ENCODE data around the gene TRABD2A.
A peak's percentile ranks its signal among the peaks of the same experiment; 100 is the strongest.
"Not testable (repeated sequence)": the region's sequence is repeated elsewhere in the genome, so short reads cannot be mapped to it uniquely, and the experiment has no call there.

TRABD2A gene

DNA sequence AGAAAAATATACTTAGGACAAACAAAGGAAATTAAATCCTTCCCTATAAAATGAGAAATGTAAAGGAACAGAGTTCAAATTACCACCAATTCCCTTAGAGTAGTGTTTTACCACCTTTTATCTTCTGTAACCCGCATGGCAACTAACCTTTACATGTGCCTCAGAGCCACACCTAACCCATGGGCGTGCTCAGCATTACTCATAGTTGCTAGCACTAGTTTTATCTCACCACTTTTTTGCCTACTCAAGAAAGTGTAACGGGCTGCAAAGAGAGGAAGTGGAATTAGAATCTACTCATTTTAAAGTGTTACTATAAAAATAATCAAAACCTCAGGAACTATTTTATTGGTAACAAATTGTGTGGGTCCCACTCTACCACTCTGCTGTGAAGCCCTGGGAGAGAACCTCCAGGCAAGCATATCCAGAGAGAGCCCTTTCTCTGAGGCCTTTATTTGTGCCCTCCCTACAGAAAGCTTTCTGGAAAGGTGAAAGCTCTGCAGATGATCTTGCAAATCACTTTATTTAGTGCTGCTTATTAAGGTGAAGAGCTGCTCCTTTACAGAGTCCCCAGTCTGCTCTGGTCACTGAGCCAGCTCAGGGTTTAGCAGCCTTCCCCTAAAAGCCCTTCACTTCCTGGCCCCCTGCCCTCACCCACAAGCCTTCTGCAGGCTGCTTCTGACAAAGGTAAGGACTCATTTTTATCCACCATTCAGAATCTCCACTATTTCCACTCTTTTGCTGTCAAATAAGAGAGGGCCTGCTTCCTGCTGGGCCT, 98.8 kb downstream of the TRABD2A start:
- peak; percentile 40 to 50 for DNase-seq (ENCODE audit: low read depth in 2 of 2)

DNA sequence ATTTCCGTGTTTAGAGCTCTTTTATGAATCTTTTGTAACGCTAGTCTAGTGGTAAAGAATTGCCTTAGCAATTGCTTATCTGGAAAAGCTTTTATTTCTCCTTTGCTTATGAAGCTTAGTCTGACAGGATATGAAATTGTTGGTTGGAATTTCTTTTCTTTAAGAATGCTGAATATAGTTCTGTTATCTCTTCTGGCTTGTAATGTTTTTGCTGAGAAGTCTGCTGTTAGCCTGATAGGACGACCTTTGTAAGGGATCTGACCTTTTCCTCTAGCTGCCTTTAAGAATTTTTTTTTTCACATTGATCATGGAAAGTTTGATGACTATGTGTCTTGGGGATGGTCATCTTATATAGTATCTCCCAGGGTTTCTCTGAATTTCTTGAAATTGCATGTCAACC, 101.1 kb downstream of the TRABD2A start:
- no peak for DNase-seq (ENCODE audit: low read depth in 2 of 2)

DNA sequence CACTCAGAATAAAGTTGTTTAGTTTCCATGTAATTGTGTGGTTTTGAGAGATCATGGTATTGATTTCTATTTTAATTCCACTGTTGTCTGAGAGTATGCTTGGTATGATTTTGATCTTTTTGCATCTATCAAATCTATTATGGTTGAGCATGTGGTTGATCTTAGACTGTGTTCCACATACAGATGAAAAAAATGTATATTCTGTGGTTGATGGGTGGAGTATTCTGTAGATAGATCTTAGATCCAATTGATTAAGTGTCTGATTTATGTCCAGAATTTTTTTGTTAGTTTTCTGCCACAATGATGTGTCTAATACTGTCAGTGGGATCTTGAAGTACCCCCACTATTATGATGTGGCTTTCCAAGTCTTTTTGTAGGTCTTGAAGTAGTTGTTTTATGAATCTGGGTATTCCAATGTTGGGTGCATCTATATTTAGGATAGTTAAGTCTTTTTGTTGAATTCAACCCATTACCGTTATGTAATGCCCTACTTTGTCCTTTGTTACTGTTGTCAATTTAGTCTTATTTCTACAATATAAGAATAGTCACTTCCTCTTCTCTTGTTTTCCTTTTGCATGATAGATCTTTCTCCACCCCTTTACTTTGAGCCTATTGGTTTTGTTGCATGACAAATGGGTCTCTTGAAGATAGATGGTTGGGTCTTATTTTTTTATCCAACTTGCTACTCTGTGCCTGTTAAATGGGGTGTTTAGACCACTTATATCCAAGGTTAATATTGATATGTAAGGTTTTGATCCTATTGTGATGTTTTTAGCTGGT, 101.8 kb downstream of the TRABD2A start:
- DNase-seq (ENCODE audit: low read depth in 2 of 2): no peak

- DNase-seq (ENCODE audit: low read depth in 2 of 2): no peak
Measured at GRCh38 chr2:84776011-84776410, 104.9 kb downstream of the TRABD2A start.

DNA sequence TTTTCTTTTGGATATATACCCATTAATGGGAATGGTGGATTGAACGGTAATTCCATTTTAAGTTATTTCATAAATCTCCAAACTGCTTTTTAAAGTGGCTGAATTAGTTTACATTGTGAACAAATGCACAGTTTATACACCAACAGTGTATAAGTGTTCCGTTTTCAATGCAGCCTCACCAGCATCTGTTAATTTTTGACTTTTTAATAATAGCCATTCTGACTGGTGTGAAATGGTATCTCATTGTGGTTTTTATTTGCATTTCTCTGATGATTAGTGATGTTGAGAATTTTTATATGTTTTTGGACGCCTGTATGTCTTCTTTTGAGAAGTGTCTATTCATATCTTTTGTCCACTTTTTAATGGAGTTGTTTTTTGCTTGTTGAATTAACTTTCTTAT, 107.3 kb downstream of the TRABD2A start:
- DNase-seq (ENCODE audit: low read depth in 2 of 2): not testable (repeated sequence)

All from stimulated activated CD4-positive, alpha-beta T cell treated with anti-CD3 and anti-CD28 coated beads, Interleukin-15, amount 100 ng/mL, for 48 hours (primary cell).